Tibial nerve (tissue), 4 donors: ENCODE results near the gene DPP10.

Source experiments
- EP300 ChIP-seq, 2 donors: sonication (generic); formaldehyde crosslinking; IDR thresholded peaks; one replicate each; pipeline ENCODE4 v1.6.1; 2017; ENCODE audit warnings: antibody characterized with exemption in 2 of 2, mild to moderate bottlenecking in 1 of 2
- POLR2A ChIP-seq, 2 donors: fragments of 450-650 bp; IDR thresholded peaks; one replicate each; pipeline ENCODE4 v1.6.1; 2017; ENCODE audit warnings: antibody characterized with exemption in 2 of 2, mild to moderate bottlenecking in 2 of 2, moderate library complexity in 2 of 2
- TF ChIP-seq, protein P1 (sequence below), 5 experiments: fragments of 200-600 bp in 3 of 5; fragments of 450-650 bp in 2 of 5; sonication (generic) in 3 of 5; IDR thresholded peaks; one replicate each; pipeline ENCODE4 v1.5.1; 2016 to 2019; ENCODE audit warnings: antibody characterized with exemption in 5 of 5, mild to moderate bottlenecking in 3 of 5, moderate library complexity in 2 of 5

DNA sequence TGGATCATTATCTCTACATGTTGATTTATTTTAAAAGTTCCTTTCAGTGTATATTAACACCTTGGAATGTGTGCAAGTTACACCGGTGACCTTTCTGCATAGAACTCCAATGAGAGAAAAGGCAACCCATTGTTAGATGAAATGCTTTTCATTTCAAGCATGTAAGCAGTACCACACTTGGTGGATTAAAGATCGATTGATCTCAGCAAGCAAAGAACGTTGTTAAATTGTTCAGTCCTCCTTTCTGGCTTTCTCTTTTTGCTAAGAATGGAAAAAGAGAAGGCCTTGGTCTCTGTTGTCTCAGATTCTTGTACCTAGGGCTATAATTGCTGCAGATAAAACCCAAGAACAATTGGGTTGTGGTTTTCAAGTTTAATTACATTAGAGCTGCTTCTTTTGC is 843.0 kb downstream of the DPP10 start:
- TF ChIP-seq, protein P1, sequence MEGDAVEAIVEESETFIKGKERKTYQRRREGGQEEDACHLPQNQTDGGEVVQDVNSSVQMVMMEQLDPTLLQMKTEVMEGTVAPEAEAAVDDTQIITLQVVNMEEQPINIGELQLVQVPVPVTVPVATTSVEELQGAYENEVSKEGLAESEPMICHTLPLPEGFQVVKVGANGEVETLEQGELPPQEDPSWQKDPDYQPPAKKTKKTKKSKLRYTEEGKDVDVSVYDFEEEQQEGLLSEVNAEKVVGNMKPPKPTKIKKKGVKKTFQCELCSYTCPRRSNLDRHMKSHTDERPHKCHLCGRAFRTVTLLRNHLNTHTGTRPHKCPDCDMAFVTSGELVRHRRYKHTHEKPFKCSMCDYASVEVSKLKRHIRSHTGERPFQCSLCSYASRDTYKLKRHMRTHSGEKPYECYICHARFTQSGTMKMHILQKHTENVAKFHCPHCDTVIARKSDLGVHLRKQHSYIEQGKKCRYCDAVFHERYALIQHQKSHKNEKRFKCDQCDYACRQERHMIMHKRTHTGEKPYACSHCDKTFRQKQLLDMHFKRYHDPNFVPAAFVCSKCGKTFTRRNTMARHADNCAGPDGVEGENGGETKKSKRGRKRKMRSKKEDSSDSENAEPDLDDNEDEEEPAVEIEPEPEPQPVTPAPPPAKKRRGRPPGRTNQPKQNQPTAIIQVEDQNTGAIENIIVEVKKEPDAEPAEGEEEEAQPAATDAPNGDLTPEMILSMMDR (IDR thresholded peaks at IDR 0.05), result no peak
- no peak for TF ChIP-seq EP300 (IDR thresholded peaks at IDR 0.05)
- no peak for TF ChIP-seq POLR2A (IDR thresholded peaks at IDR 0.05)
